Thyroid gland (tissue), 4 donors: ENCODE data around the gene ALPI. TPM values are rescaled to one million over a fixed set of nuclear protein-coding genes. Genes with fewer than 3 reads are reported as not detected.

Experiments
- DNase-seq, 2 donors: peaks; one replicate each; pipeline ENCODE4 v3.0.0-alpha.2; 2019
- H3K27ac ChIP-seq, 3 donors: fragments of 200-600 bp; sonication (generic); 1 replicate in 2 of 3; 2 replicates in 1 of 3; pipeline ENCODE4 v1.5.1; 2016 to 2019; ENCODE audit warnings: mild to moderate bottlenecking in 1 of 3, moderate library complexity in 1 of 3
- H3K27me3 ChIP-seq: fragments of 200-600 bp; sonication (generic); one replicate; pipeline ENCODE4 v1.5.1; 2019
- H3K36me3 ChIP-seq, 2 donors: fragments of 200-600 bp; sonication (generic); one replicate each; pipeline ENCODE4 v1.5.1; 2016 to 2019
- H3K4me1 ChIP-seq, 2 donors: fragments of 200-600 bp; sonication (generic); one replicate each; pipeline ENCODE4 v1.5.1; 2017 to 2019
- H3K4me3 ChIP-seq, 3 donors: fragments of 200-600 bp; sonication (generic); replicated peaks in 1 of 3; 1 replicate in 2 of 3; 2 replicates in 1 of 3; pipeline ENCODE4 v1.5.1; 2016; ENCODE audit warnings: mild to moderate bottlenecking in 1 of 3
- H3K9me3 ChIP-seq: fragments of 200-600 bp; sonication (generic); one replicate; pipeline ENCODE4 v1.5.1; 2017
- CTCF ChIP-seq, 6 experiments: fragments of 200-600 bp in 3 of 6; fragments of 450-650 bp in 3 of 6; sonication (generic) in 3 of 6; IDR thresholded peaks; one replicate each; pipeline ENCODE4 v1.5.1; 2016 to 2019; ENCODE audit warnings: antibody characterized with exemption in 6 of 6, mild to moderate bottlenecking in 2 of 6, inconsistent platforms in 1 of 6, moderate library complexity in 1 of 6
- POLR2A ChIP-seq, 2 donors: fragments of 450-650 bp; IDR thresholded peaks; one replicate each; pipeline ENCODE4 v1.6.1; 2017; ENCODE audit warnings: antibody characterized with exemption in 2 of 2, mild to moderate bottlenecking in 2 of 2, moderate library complexity in 1 of 2
- WGBS, 2 donors: methylation state at CpG; one replicate each; pipeline ENCODE4 v1.1.5; 2017; 5-methylcytosine and 5-hydroxymethylcytosine counted together
- intact Hi-C: fragments of 100-400 bp; cut with DNase I; formaldehyde crosslinking; loops from one replicate; pipeline ENCODE4 v1.15.1; 2023
- total RNA-seq, 4 donors: library from RNA; depleted of rRNA; stranded (reverse); fragments of >200 nt; gene quantifications; one replicate each; pipeline ENCODE4 v1.2.3, GENCODE V29; 2016

ALPI gene
- total RNA-seq, 4 donors from 2014 or later: not detected

- no peak for TF ChIP-seq POLR2A (IDR thresholded peaks at IDR 0.05)
- no peak for TF ChIP-seq CTCF (IDR thresholded peaks at IDR 0.05)
- Histone ChIP-seq H3K27me3 (no peaks in the 10 kb centered on the region), H3K4me3 (no peak overlapping the region), H3K9me3 (no peaks in the 10 kb centered on the region), H3K27ac (no peak overlapping the region), H3K36me3 (no peaks in the 10 kb centered on the region), H3K4me1 (no peaks in the 10 kb centered on the region)
- DNase-seq: no peak
- WGBS, 2 donors: 90 to 91% methylated on average over 6 of the region's 6 CpGs
- intact Hi-C loops: no loop called here
Observed at GRCh38 chr2:232411901-232412629, 43.9 kb upstream of the ALPI start.

GRCh38 chr2:232412986-232413385 is 43.0 kb upstream of the ALPI start:
- no peaks in the 10 kb centered on the region for H3K4me1 ChIP-seq
- intact Hi-C loops: no loop called here
- no peaks in the 10 kb centered on the region for H3K9me3 ChIP-seq
- H3K27ac ChIP-seq: no peak overlapping the region
- no peak for DNase-seq
- H3K27me3 ChIP-seq: no peaks in the 10 kb centered on the region
- no peak overlapping the region for H3K4me3 ChIP-seq
- no peaks in the 10 kb centered on the region for H3K36me3 ChIP-seq
- no peak for TF ChIP-seq CTCF (IDR thresholded peaks at IDR 0.05)
- TF ChIP-seq POLR2A (IDR thresholded peaks at IDR 0.05): no peak
- WGBS, 2 donors: 63 to 74% methylated on average over 5 of the region's 5 CpGs

GRCh38 chr2:232415138-232415690 is 40.7 kb upstream of the ALPI start:
- TF ChIP-seq POLR2A (IDR thresholded peaks at IDR 0.05) (no peak), CTCF (IDR thresholded peaks at IDR 0.05) (no peak)
- no peaks in the 10 kb centered on the region for H3K9me3 ChIP-seq
- H3K36me3 ChIP-seq: no peaks in the 10 kb centered on the region
- H3K4me1 ChIP-seq: peaks cover 8 to 18% of the 10 kb centered on the region in 2 donors
- no peak for DNase-seq
- peaks cover 8% of the 10 kb centered on the region for H3K27me3 ChIP-seq
- intact Hi-C loops: no loop called here
- no peak overlapping the region for H3K4me3 ChIP-seq
- no peak overlapping the region for H3K27ac ChIP-seq
- WGBS, 2 donors: 92 to 93% methylated on average over 3 to 7 of the region's 8 CpGs

GRCh38 chr2:232415736-232416520 is 40.0 kb upstream of the ALPI start:
- Histone ChIP-seq H3K9me3 (no peaks in the 10 kb centered on the region), H3K36me3 (no peaks in the 10 kb centered on the region), H3K27me3 (peaks cover 8% of the 10 kb centered on the region), H3K4me1 (peaks cover 12 to 26% of the 10 kb centered on the region in 2 donors), H3K27ac (no peak overlapping the region), H3K4me3 (no peak overlapping the region)
- intact Hi-C loops: no loop called here
- 94 to 97% methylated on average over 9 to 11 of the region's 12 CpGs for WGBS, 2 donors
- DNase-seq: no peak
- no peak for TF ChIP-seq CTCF (IDR thresholded peaks at IDR 0.05)
- no peak for TF ChIP-seq POLR2A (IDR thresholded peaks at IDR 0.05)
